GM21526 (cell line): ENCODE data around the gene RNASE1.

Experiments used
- ATAC-seq: cut with Tn5 transposase; IDR thresholded peaks from one replicate; pipeline ENCODE4 v1.9.1; 2021; ENCODE audit warnings: moderate library complexity; ENCODE audit not compliant: unreplicated experiment, low FRiP score

Gene RNASE1

DNA sequence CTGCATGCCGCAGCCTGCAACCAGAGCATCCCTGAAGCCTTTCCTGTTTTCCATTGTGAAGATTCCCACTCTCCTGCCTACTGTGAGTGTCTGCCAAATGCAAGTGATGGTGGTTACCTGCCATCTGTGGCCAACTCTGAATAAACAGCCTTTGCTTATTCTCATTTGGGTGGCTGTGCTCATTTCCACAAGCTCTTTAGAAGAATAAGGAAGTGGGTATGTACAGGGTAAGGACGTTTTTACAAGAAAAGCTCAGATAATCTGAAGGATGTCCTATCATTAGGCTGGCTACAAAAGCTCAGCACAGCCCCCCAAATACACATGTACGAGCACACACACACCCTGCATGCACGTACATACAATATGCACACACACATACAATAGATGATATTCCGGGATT lies 7.3 kb upstream of the RNASE1 start:
- ATAC-seq = no peak

DNA sequence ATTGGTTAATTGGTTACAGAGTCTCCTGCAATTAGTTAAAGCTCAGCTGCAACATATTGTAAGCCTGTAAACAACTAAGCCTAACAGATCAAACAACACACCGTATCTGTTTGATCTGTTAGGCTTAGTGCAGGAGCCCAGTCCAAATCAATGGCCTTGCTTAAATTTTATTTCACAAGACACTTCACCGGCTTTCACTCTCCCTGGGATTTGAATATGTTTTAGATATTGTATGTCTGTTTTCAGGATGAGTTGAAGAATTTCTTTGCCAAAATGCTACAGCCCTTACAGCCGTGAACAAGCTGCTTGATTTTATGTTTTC lies 5.5 kb upstream of the RNASE1 start:
- no peak for ATAC-seq

DNA sequence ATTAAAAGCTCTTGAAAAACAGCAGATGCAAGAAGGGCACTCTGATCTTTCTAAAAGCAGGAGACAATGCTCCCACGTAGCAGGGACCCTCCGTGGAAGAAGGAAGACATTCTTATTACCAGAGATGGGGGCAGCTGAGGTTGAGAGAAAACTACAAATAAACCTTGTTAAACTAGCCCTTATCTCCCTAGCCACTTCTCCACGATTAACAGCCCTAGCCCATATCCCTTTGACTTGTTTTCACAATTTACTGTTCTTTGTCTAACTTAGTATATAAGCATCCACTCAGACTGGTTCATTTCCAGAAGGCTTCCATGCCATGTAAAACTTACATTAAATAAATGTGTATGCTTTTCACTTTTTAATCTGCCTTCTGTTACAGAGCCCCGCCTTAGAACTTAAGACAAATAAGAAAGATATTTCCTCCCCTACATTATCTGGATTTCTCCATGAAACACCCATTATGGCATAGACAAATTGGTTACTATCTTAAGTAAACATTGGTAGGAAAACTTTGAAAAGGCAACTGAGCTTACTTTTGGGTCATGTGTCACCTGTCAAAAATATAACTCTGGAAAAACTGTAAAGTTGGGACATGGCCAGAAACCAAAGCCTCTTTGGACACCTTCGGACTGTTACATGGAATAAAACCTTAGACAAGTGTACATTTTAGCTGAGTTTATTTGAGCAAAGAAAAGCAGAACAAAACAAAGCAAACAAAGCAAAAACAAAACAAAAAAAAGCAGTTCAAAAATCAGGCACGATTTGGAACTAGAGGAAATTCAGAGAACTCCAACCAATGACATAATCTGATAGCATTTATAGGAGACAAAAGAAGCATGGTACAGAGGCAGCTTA lies 4.9 kb upstream of the RNASE1 start:
- no peak for ATAC-seq

DNA sequence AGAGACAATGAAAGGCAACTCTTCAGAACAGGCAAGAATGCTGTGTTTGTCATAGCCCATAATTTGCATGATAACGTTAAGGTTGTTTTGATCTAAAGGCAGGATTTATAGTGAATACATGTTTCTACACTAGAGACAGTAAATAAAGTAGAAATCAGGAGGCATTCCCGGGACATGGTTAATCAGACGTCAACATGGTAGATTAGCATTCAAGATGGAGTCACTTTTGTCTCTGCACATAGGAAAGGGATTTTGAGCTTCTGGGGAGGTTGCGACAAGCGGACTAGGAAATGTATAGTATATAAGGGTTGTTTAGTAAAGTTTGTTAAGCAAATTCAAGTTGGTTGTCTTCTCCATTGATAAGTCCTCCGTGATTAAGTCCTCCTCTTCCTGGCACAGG lies 2.8 kb upstream of the RNASE1 start:
- ATAC-seq = no peak

DNA sequence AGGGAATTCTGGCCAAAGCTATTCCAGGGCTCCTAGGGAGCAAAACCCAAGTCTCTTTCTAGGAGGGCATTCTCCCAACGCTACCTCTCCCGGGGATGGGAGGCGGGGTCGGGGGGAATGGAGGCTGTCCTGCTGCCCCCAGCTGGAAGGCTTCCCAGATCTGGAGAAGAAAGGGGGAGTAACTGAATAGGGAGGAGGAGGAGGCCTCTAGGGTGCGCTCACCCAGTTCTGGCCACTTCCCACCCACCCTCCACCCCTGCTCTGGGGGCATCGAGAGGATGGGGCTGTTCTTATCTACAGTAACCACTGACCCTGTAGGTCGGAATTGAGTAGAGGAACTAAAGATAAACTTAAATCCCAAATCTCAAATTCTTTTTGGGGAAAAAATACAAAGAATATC lies 579 bp upstream of the RNASE1 start:
- ATAC-seq = no peak

DNA sequence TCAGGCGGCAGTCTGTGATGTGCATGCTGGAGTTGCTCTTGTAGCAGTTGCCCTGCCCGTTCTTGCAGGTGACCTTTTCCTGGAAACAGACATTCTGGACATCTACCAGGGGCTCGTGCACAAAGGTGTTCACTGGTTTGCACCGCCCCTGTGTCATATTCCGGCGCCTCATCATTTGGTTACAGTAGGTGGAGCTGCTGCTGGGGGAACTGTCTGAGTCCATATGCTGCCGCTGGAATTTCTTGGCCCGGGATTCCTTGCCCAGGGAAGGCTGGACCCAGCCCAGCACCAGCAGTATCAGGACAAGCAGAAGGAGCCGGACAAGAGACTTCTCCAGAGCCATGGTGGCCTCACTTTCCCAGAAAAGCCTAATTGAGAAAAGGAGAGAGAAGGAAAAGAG lies 918 bp downstream of the RNASE1 start:
- ATAC-seq = no peak

DNA sequence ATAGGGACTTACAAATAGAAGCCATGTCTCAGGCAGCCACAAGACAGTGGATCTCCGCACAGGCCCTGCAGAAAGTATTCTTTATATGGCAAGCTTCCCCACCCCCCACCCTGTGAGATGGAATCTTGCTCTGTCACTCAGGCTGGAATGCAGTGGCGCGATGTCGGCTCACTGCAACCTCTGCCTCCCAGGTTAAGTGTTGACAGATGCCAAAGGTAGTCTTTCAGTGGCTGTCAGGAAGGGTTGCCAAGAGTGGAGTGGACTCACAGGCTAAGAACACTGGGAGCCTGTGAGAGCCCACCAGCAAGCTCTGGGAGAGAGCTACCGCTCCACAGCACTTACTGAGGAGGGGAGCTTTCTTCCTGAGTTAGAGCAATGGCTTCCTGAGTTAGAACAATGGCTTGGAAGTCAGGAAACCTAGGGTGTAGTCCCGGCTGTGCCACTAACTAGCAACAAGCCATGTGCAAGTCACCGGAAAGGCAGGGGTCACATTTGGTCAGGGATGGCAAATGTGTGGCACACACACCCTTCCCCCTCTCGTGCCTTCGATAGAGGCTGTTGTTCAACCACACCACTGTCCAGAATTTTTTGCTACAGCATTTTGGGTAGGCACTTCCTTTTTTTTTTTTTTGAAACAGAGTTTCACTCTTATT lies 2.6 kb downstream of the RNASE1 start:
- no peak for ATAC-seq

DNA sequence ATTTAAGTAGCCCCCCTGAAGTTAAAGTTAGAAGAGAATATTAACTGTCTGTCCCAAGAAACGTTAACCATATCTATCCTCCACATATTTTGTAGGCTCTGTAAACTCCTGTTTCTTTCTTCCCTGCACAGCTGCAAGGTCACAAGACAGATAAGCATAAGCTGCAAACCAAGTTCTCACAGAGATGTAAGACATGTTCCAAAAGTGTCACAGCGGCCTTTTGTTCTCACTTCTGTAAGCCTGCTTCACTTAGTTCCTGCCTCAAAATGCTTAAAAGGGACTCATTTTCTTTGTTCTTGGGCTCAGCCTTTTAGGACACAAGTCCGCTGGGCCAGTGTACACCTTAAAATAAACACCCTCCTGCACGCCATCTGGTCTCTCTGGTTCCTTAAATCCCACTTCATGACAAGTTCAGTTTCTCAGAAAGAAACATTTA lies 3.2 kb downstream of the RNASE1 start:
- no peak for ATAC-seq

DNA sequence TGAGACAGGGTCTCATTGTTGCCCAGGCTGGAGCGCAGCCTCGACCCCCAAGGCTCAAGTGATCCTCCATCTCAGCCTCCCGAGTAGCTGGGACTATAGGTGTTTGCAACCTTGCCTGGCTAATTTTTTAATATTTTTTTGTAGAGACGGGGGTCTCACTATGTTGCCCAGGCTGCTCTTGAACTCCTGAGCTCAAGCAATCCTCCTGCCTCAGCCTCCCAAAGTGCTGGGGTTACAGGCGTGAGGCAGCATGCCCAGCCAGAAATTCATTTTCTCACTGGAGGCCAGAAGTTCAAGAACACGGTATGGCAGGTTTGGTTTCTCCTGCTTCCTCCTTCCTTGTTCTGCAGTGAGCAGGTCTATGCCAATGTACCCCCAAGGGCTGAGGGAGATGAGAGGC lies 3.7 kb downstream of the RNASE1 start:
- ATAC-seq = no peak

DNA sequence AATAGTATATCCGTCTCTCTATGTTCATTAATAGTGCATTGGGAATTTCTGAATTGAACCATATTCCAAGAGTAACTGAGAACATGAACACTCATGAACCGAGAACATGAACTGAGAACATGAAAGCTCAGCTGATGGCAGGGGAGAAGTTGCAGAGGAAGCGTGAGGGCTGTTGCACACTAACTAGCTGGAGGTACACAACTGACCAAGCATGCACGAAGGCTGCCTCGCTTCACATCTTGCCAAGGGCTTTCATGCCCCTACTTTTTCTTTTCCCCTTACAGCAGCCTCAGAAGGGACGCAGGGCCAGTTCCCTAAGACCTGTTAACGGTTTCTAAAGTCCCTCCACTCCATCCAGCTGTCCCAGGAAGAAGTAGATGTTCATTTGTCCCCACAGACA lies 4.3 kb downstream of the RNASE1 start:
- no peak for ATAC-seq

DNA sequence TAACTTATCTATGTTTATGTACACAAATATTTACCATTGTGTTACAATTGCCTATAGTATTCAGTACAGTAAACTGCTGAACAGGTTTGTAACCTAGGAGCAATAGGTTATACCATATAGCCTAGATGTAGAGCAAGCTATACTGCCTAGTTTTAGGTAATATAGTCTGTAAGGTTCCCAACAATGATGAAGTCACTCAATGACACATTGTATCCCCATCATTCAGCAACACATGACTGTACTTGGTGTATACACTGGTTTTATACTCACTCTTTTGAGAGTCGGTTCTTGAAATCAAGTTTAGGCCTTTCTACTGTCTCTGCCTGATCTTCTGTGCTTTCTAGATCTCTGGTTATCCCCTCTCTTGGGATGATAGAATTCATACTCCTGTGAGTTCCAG lies 5.5 kb downstream of the RNASE1 start:
- no peak for ATAC-seq

DNA sequence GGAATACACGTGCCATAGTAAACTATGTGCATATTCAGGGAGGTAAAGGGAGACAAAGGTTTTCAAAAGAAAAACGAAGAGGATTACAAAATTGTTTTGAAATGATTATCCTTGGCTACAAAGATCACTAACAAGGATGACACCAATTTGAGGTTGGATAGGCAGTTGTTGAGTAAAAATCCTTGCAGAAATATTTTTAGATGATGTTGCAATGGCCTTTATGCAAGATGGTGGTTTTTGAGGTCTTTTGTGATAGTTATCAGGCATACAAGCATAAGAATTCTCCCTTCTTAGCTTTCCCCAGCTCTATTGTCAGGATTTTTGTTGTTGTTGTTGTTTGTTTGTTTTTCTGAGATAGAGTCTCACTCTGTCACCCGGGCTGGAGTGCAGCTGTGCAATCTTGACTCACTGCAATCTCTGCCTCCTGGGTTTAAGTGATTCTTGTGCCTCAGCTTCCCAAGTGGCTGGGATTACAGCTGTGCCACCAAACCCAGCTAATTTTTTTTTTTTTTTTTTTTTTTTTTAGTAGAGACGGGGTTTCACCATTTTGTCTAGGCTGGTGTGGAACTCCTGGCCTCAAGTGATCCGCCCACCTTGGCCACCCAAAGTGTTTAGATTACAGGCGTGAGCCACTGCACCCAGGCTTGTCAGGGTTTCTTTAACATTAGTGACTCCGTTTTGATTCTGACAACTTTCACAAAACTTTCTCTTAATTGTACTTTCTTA lies 7.8 kb downstream of the RNASE1 start:
- no peak for ATAC-seq

DNA sequence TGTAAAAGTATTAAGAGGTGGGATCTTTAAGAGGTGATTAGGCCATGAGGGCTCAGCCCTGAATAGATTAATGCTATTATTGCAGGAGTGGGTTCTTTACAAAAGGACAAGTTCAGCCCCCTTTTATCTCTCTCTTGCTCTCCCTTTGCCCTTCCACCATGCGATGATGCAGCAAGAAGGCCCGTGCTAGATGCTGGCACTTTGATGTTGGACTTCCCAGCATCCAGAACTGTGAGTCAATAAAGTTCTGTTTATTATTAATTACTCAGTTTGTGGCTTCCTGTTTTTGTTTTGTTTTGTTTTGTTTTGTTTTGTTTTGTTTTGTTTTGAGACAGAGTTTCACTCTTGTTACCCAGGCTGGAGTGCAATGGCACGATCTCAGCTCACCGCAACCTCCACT lies 10.1 kb downstream of the RNASE1 start:
- ATAC-seq = no peak

DNA sequence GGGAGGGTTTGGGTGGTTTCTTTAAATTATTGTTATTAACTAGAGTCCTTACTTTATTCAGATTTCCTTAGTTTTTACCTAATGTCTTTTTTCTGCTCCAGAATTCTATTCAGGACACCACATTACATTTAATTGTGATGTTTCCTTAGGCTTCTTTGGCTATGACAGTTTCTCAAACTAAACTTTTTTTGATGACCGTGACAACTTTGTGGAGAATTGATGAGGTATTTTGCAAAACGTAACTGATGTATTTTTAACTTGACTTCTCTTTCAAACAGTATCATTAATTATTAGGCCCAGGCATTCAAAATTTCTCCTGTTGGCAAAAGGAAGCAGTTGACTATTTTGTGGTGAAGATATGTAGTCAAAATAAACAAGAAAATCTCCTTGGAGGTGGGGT lies 11.0 kb downstream of the RNASE1 start:
- ATAC-seq = no peak

DNA sequence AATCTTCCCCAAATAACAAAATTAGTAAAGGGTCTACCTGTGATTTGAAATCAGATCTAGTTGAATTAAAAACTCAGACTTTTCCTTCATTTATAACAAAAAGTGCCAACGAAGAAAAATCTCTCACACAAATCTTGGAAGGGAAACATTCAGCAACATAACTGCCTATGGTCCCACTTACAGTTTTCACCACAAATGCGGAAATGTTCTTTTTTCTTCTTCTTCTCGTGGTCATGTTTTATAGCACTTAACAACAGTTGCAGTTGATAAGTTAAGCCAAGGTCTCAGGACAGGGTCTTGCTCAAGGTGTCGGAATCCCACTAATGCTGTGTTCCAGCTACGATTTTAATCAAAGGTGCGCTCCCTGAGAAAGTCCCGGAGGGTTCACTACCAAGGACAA lies 11.5 kb downstream of the RNASE1 start:
- ATAC-seq = no peak

DNA sequence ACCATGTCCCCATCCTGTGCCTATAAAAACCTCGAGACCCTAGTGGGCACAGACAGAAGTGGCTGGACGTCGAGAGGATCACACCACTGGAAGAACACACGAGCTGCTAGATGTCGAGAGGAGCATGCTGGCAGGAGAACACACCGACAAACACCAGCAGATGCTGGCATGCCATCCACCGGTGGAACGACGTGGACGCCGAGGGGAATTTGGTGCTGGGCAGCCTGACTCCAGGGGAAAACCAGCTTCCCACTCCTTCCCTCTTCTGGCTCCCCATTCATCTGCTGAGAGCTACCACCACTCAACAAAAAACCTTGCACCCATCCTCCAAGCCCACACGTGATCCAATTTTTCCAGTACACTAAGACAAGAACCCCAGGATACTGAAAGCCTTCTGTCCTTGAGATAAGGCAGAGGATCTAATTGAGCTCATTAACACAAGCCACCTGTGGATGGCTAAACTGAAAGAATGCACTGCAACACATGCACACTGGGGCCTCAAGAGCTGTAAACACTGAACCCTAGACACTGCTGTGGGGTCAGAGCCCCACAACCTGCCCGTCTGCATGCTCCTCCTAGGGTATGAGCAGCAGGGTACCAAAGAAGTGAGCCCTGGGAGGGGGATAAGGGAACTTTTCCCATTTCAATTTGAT lies 12.1 kb downstream of the RNASE1 start:
- ATAC-seq = no peak

DNA sequence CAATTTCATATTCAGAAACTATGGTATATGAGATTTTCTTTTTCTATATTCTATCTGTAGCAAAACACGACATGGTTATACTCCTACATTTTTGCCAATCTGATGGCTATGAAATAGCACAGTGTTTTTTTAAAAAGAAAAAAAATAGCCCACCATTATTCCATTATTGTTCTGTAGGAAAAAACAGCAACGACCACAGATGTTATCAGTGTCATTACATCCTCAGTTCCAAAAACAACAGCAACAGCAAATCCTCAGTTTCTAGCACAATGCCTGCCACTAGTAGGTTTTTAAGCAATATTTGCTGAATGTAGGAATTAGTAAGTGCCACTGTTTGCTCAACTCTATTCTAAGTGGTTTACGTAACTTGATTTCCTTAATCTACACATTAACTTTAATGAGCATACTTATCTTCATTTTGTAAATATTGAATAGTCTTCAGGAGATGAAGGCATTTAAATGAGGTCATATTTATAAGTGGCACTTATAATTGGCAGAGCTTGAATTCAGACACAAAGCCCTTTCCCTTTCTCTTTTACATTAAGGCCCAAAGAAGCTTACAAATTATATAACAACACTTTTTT lies 13.3 kb downstream of the RNASE1 start:
- ATAC-seq = no peak

DNA sequence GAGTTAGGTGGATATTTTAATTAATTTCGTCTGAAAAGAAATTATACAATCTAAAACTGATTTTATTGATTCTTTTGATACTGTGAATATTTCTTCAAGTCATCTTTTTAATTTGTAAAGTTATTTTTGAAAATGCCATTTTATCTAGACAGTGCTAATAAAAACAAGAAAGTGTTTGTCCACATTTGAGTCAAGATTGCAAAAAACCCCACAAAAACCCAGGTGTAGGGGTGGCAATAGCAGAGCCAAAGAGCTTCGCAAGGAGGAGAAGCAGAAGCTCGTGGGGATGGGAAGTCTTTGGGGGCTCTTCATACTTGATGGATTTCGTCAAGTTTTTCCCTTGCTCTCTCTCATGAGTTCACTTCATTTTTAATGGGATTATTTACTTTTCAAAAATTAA lies 15.6 kb downstream of the RNASE1 start:
- no peak for ATAC-seq

DNA sequence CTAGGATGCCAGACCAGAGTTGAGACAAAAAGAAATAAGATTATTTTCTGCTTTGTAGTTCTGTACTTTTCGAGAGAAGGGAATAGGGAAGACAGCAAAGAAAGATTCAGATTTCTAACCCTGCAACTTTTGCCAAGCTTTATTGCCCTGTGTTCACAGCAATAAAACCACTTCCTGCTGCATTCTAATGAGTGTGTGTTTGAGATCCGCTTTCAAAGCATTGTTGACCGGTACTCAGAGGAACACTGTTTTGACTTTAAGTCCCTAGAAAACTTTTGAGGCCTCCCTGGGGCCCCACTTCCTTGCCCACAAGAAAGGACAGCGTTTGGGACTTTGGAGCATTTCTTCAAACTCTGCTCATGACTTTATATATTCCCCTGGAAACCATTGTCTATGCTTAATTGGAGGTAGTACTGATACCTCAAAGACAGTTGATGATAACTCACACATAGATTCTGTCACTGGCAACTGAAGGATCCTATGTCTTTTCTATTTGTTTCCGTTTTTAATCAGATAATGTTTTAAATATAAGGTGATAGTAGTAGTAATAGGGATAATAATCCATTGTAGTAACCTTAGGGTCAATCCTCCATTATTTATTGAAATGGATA lies 20.3 kb downstream of the RNASE1 start:
- ATAC-seq = peak; percentile 48

DNA sequence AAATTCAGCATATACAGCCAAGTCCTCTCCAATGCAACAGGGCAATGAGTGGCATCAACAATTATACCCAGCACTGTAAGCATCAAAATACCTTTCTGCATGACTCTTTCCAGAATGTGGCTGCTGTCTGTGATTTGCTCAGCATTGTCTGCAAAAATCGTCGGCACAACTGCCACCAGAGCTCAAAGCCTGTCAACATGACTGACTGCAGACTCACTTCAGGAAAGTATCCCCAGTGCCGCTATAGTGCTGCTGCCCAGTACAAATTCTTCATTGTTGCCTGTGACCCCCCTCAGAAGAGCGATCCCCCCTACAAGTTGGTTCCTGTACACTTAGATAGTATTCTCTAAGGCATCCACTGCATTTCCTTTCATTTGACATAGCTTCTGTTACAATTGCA lies 20.8 kb downstream of the RNASE1 start:
- no peak for ATAC-seq
